DND-41 (cell line): ENCODE measurements around the gene CHKB.

Experiments used
- ATAC-seq: fragments of 200-7000 bp; cut with Tn5 transposase; 3 replicates; pipeline ENCODE4 v1.9.1; 2021; ENCODE audit warnings: low read depth; ENCODE audit not compliant: insufficient read depth
- DNase-seq: peaks from one replicate; pipeline ENCODE4 v3.0.0-alpha.2; 2020
- H2AFZ ChIP-seq: 2 replicates; pipeline ENCODE4 v1.6.0; 2012; ENCODE audit warnings: low read depth, low read length
- H3K27ac ChIP-seq: 2 replicates; pipeline ENCODE4 v1.5.1; 2012; ENCODE audit warnings: low read length, inconsistent platforms
- H3K27me3 ChIP-seq: fragments of 200-600 bp; sonication (generic); 2 replicates; pipeline ENCODE4 v1.6.0; 2012; ENCODE audit warnings: low read length, mild to moderate bottlenecking, inconsistent platforms; ENCODE audit not compliant: insufficient read depth, poor library complexity
- H3K36me3 ChIP-seq: 2 replicates; pipeline ENCODE4 v1.5.1; 2012; ENCODE audit warnings: low read length, inconsistent platforms; ENCODE audit not compliant: insufficient read depth
- H3K4me1 ChIP-seq: 2 replicates; pipeline ENCODE4 v1.5.1; 2012; ENCODE audit warnings: mild to moderate bottlenecking, low read length; ENCODE audit not compliant: insufficient read depth
- H3K4me2 ChIP-seq: 2 replicates; pipeline ENCODE4 v1.6.0; 2012; ENCODE audit warnings: mild to moderate bottlenecking, moderate library complexity, low read length, inconsistent platforms; ENCODE audit not compliant: insufficient read depth
- H3K4me3 ChIP-seq, 2 experiments: fragments of 200-600 bp in 1 of 2; shearing (Covaris generic) in 1 of 2; 2 replicates each; pipeline ENCODE4 v1.5.1; 2012 to 2016; ENCODE audit warnings: inconsistent platforms in 2 of 2, low read length in 2 of 2, mild to moderate bottlenecking in 2 of 2, low read depth in 1 of 2, moderate library complexity in 1 of 2
- H3K79me2 ChIP-seq: 2 replicates; pipeline ENCODE4 v1.6.0; 2012; ENCODE audit warnings: low read length, inconsistent platforms; ENCODE audit not compliant: insufficient read depth
- H3K9ac ChIP-seq: 2 replicates; pipeline ENCODE4 v1.6.0; 2012; ENCODE audit warnings: low read depth, mild to moderate bottlenecking, inconsistent platforms, low read length, moderate library complexity
- H3K9me3 ChIP-seq: 2 replicates; pipeline ENCODE4 v1.5.1; 2012; ENCODE audit warnings: low read length, moderate library complexity, mild to moderate bottlenecking, inconsistent platforms; ENCODE audit not compliant: insufficient read depth, severe bottlenecking
- H4K20me1 ChIP-seq: 2 replicates; pipeline ENCODE4 v1.6.0; 2012; ENCODE audit warnings: low read length; ENCODE audit not compliant: insufficient read depth
- CTCF ChIP-seq: IDR thresholded peaks from 2 replicates; pipeline ENCODE4 v1.5.1; 2012; ENCODE audit warnings: borderline replicate concordance, low read length, moderate library complexity, mild to moderate bottlenecking; ENCODE audit not compliant: poor library complexity, severe bottlenecking; ENCODE audit errors: extremely low read depth
- EZH2 ChIP-seq: IDR thresholded peaks from 3 replicates; pipeline ENCODE4 v1.6.1; 2012; ENCODE audit warnings: borderline replicate concordance, low read depth, mild to moderate bottlenecking, moderate library complexity, low read length, inconsistent platforms; ENCODE audit not compliant: severe bottlenecking

The CHKB gene

GRCh38 chr22:50576070-50576469, 6.6 kb downstream of the CHKB start:
- H3K9ac ChIP-seq, result no peak overlapping the region
- no peak overlapping the region for H2AFZ ChIP-seq
- H3K4me2 ChIP-seq, result no peak overlapping the region
- peaks cover 88% of the 10 kb centered on the region for H3K36me3 ChIP-seq
- H3K9me3 ChIP-seq, result no peaks in the 10 kb centered on the region
- DNase-seq (no peak), ATAC-seq (no peak)
- TF ChIP-seq CTCF (no peak), EZH2 (no peak)
- H3K79me2 ChIP-seq, result peaks cover under 1% of the 10 kb centered on the region
- H3K4me1 ChIP-seq, result peaks cover 12% of the 10 kb centered on the region
- H3K4me3 ChIP-seq, result no peak overlapping the region
- H3K27ac ChIP-seq, result no peak overlapping the region
- no peaks in the 10 kb centered on the region for H3K27me3 ChIP-seq
- H4K20me1 ChIP-seq, result peaks cover 11% of the 10 kb centered on the region

- Histone ChIP-seq H3K27me3 (no peaks in the 10 kb centered on the region), H3K4me1 (peaks cover 8% of the 10 kb centered on the region), H3K4me3 (no peak overlapping the region), H3K36me3 (peaks cover 90% of the 10 kb centered on the region), H3K79me2 (no peaks in the 10 kb centered on the region), H3K9ac (no peak overlapping the region), H3K27ac (no peak overlapping the region), H3K9me3 (no peaks in the 10 kb centered on the region), H3K4me2 (no peak overlapping the region), H4K20me1 (peaks cover 11% of the 10 kb centered on the region), H2AFZ (no peak overlapping the region)
- no peak for ATAC-seq
- DNase-seq, result no peak
- no peak for TF ChIP-seq EZH2
- TF ChIP-seq CTCF, result no peak
Measured at GRCh38 chr22:50575426-50575941, 7.2 kb downstream of the CHKB start.

DNA sequence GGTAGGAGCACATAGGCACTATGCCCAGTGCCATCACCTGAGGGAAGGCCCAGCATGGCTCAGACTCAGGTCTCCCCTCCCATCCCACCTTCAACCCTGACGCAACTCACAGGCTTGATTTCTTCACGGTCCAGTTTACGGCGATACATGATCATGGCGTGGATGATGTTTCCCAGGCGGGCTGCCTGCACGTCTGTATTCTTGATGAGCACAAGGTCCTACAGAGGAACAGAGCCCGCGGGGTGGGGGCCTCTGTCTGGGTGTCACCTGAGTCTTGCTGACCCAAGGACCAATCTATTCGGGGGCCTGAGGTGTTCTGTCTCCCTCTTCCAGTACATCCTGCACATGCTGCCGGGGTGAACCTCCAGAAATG, 8.3 kb downstream of the CHKB start:
- H3K4me3 ChIP-seq, result no peak overlapping the region
- no peak overlapping the region for H3K4me2 ChIP-seq
- H3K27me3 ChIP-seq, result no peaks in the 10 kb centered on the region
- DNase-seq, result no peak
- no peak for ATAC-seq
- no peaks in the 10 kb centered on the region for H3K79me2 ChIP-seq
- no peak overlapping the region for H3K27ac ChIP-seq
- no peak for TF ChIP-seq CTCF
- TF ChIP-seq EZH2, result no peak
- H3K9me3 ChIP-seq, result no peaks in the 10 kb centered on the region
- peaks cover 6% of the 10 kb centered on the region for H4K20me1 ChIP-seq
- H2AFZ ChIP-seq, result no peak overlapping the region
- H3K36me3 ChIP-seq, result peaks cover 90% of the 10 kb centered on the region
- no peaks in the 10 kb centered on the region for H3K4me1 ChIP-seq
- no peak overlapping the region for H3K9ac ChIP-seq
